ENCODE results near the gene SEC14L6. TPM values are rescaled to one million over a fixed set of nuclear protein-coding genes. Genes with fewer than 3 reads are reported as not detected.

Gene SEC14L6
- total and polyA plus RNA-seq, 9 of the 15 experiments (the other 6 are each of a cell fraction or from before 2014, with no cell fraction given) = 0.29 to 6.1 (median 1.9) TPM

DNA sequence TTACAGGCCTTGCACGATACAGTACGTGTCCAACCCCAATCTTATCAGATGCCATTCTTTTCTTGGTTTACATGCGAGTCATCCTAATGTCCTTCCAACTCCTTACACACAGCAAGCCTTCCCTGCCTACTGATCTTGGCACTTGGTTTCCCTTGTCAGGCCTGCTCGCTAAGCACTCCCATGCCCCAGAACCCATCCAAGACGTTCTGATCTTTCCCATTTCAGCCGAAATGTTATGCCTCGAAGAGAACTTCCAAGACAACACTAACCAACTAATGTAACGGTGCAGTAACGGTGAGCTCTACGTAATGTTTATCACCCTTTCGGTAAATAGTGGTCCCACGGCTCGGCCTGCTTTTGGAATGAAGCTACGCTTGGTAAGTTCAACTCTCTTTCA is 44.6 kb upstream of the SEC14L6 start:
- Histone ChIP-seq H3K27me3 (ENCODE audit: control insufficient read depth in 2 of 2, insufficient read depth in 2 of 2, low read length in 2 of 2) (no peaks in the 10 kb centered on the region), H3K79me2 (ENCODE audit: control insufficient read depth, insufficient read depth, low read length) (peaks cover 32% of the 10 kb centered on the region), H3K9ac (ENCODE audit: insufficient read depth in 1 of 2, low read depth in 2 of 2, low read length in 2 of 2) (peak overlapping the region; percentile 90 to 92), H3K4me3 (peak overlapping the region; percentile 61), H3K27ac (ENCODE audit: extremely low read depth, low read depth, low read length) (peak overlapping the region; percentile 93), H3K9me1 (ENCODE audit: control insufficient read depth, insufficient read depth, low read length) (no peaks in the 10 kb centered on the region), H3K4me1 (replicated peaks in 1 of 2; ENCODE audit: control insufficient read depth in 2 of 2, insufficient read depth in 2 of 2, low read length in 2 of 2) (peaks cover 0 to 6% of the 10 kb centered on the region in 2 experiments; a peak in 2 of 5 replicates), H3K9me3 (replicated peaks; ENCODE audit: control insufficient read depth, insufficient read depth, low read depth, low read length) (no peaks in the 10 kb centered on the region), H3K36me3 (ENCODE audit: control insufficient read depth, insufficient read depth, low read length) (peaks cover 44% of the 10 kb centered on the region), H2AFZ (ENCODE audit: low read depth, low read length) (peak overlapping the region; percentile 90), H3K4me2 (ENCODE audit: insufficient read depth, low read length) (peak overlapping the region; percentile 96), H4K20me1 (replicated peaks; ENCODE audit: control insufficient read depth, insufficient read depth, low read length) (no peaks in the 10 kb centered on the region)
- TSS peak; percentile 49 for BruUV-seq (replicated peaks)
- under 1% methylated on average over 14 of the region's 14 CpGs for WGBS (ENCODE audit: insufficient coverage, low coverage, missing lambda C conversion rate)
- ATAC-seq = peak; percentile 34
- FAIRE-seq = peak; percentile 63
- ChIA-PET CTCF (ENCODE audit: low intra/inter-chr PET ratio) (no interaction called here), POLR2A (interaction anchor here (0.6 to 1.8 kb wide), 7 partner anchors 10 to 95 kb away, joined by 3 to 11 read pairs (median 5); partner anchors contain the start of gene TCN2)
- no peak for DNase-seq (ENCODE audit: extremely low read depth in 1 of 4, low spot score in 3 of 4)
- intact Hi-C loops (cut with micrococcal nuclease) (no loop called here), in situ Hi-C loops (cut with MboI) (no loop called here)
- TF ChIP-seq KAT7 (CRISPR knock-in tag; IDR thresholded peaks at IDR 0.05; ENCODE audit: borderline replicate concordance) (peak; percentile 67; the same call in 1 of the 2 replicates), KDM5B (IDR thresholded peaks at IDR 0.05; ENCODE audit: insufficient replicate concordance, low read depth, low read length) (peak; percentile 18), LARP7 (IDR thresholded peaks at IDR 0.05) (no peak), RBM39 (optimal IDR thresholded peaks at IDR 0.05; ENCODE audit: low read depth, low read length) (no peak)

DNA sequence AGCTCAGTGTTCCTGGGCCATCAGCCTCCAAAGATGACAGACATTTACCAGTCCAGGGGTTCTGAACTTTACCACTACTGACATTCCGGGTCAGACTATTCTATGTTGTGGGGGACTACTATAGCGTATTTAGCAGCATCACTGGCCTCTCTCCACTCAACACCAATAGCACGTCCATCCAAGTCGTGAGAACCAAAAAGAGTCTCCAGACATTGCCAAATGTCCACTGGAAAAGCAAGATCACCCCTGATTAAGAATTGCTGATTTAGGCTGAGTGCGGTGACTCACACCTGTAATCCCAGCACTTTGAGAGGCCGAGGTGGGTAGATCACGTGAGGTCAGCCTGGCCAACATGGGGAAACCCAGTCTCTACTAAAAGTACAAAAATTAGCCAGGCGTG is 39.9 kb upstream of the SEC14L6 start:
- WGBS (ENCODE audit: insufficient coverage, low coverage, missing lambda C conversion rate) = 98% methylated on average over 5 of the region's 8 CpGs

More for the DNA sequence above, 39.9 kb upstream of the SEC14L6 start:
- ChIA-PET POLR2A (interaction anchor here (1.2 kb wide), 1 partner anchor 10 kb away, joined by 3 read pairs; no protein-coding TSS in a partner anchor), CTCF (ENCODE audit: low intra/inter-chr PET ratio) (no interaction called here)
- Histone ChIP-seq H3K27me3 (ENCODE audit: control insufficient read depth in 2 of 2, insufficient read depth in 2 of 2, low read length in 2 of 2) (no peaks in the 10 kb centered on the region), H3K36me3 (ENCODE audit: control insufficient read depth, insufficient read depth, low read length) (peaks cover 90% of the 10 kb centered on the region), H3K79me2 (ENCODE audit: control insufficient read depth, insufficient read depth, low read length) (peaks cover 27% of the 10 kb centered on the region), H3K27ac (ENCODE audit: extremely low read depth, low read depth, low read length) (no peak overlapping the region), H2AFZ (ENCODE audit: low read depth, low read length) (no peak overlapping the region), H3K9ac (ENCODE audit: insufficient read depth in 1 of 2, low read depth in 2 of 2, low read length in 2 of 2) (no peak overlapping the region), H3K9me3 (replicated peaks; ENCODE audit: control insufficient read depth, insufficient read depth, low read depth, low read length) (no peaks in the 10 kb centered on the region), H3K9me1 (ENCODE audit: control insufficient read depth, insufficient read depth, low read length) (no peaks in the 10 kb centered on the region), H4K20me1 (replicated peaks; ENCODE audit: control insufficient read depth, insufficient read depth, low read length) (no peaks in the 10 kb centered on the region), H3K4me2 (ENCODE audit: insufficient read depth, low read length) (no peak overlapping the region), H3K4me3 (no peak overlapping the region), H3K4me1 (replicated peaks in 1 of 2; ENCODE audit: control insufficient read depth in 2 of 2, insufficient read depth in 2 of 2, low read length in 2 of 2) (peaks cover 0 to 6% of the 10 kb centered on the region in 2 experiments; a peak in 2 of 5 replicates)
- TF ChIP-seq, protein P1, sequence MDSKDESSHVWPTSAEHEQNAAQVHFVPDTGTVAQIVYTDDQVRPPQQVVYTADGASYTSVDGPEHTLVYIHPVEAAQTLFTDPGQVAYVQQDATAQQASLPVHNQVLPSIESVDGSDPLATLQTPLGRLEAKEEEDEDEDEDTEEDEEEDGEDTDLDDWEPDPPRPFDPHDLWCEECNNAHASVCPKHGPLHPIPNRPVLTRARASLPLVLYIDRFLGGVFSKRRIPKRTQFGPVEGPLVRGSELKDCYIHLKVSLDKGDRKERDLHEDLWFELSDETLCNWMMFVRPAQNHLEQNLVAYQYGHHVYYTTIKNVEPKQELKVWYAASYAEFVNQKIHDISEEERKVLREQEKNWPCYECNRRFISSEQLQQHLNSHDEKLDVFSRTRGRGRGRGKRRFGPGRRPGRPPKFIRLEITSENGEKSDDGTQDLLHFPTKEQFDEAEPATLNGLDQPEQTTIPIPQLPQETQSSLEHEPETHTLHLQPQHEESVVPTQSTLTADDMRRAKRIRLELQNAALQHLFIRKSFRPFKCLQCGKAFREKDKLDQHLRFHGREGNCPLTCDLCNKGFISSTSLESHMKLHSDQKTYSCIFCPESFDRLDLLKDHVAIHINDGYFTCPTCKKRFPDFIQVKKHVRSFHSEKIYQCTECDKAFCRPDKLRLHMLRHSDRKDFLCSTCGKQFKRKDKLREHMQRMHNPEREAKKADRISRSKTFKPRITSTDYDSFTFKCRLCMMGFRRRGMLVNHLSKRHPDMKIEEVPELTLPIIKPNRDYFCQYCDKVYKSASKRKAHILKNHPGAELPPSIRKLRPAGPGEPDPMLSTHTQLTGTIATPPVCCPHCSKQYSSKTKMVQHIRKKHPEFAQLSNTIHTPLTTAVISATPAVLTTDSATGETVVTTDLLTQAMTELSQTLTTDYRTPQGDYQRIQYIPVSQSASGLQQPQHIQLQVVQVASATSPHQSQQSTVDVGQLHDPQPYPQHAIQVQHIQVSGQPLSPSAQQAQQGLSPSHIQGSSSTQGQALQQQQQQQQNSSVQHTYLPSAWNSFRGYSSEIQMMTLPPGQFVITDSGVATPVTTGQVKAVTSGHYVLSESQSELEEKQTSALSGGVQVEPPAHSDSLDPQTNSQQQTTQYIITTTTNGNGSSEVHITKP (IDR thresholded peaks at IDR 0.05; ENCODE audit: partially characterized antibody) = peak; percentile 89
- no peak for TF ChIP-seq RFX1 (IDR thresholded peaks at IDR 0.05)
- intact Hi-C loops (cut with micrococcal nuclease) = no loop called here
- DNase-seq (ENCODE audit: extremely low read depth in 1 of 4, low spot score in 3 of 4) (no peak), ATAC-seq (no peak), FAIRE-seq (no peak)
- in situ Hi-C loops (cut with MboI) = no loop called here
- no TSS peak for BruUV-seq (replicated peaks)
